Neural crest cell (in vitro differentiated cells): ENCODE data around the gene ATXN7. TPM values are rescaled to one million over a fixed set of nuclear protein-coding genes. Genes with fewer than 3 reads are reported as not detected.

Source experiments
- DNase-seq: peaks from one replicate; pipeline ENCODE4 v3.0.0; 2021; ENCODE audit warnings: low read depth, mixed read lengths, low spot score
- H3K27ac Mint-ChIP-seq: one replicate; pipeline ENCODE4 v1.8.0; 2021; ENCODE audit warnings: mild to moderate bottlenecking, mixed read lengths; ENCODE audit not compliant: unreplicated experiment
- H3K27me3 Mint-ChIP-seq: 2 replicates; pipeline ENCODE4 v1.8.0; 2021; ENCODE audit warnings: low read depth, mild to moderate bottlenecking, mixed read lengths
- H3K36me3 Mint-ChIP-seq: 2 replicates; pipeline ENCODE4 v1.8.0; 2021; ENCODE audit warnings: low read depth, mild to moderate bottlenecking, mixed read lengths
- H3K4me1 Mint-ChIP-seq: 2 replicates; pipeline ENCODE4 v1.8.0; 2021; ENCODE audit warnings: mixed read lengths
- H3K4me3 Mint-ChIP-seq: one replicate; pipeline ENCODE4 v1.8.0; 2021; ENCODE audit warnings: mild to moderate bottlenecking, mixed read lengths
- H3K9me3 Mint-ChIP-seq: 2 replicates; pipeline ENCODE4 v1.8.0; 2021; ENCODE audit warnings: mixed read lengths
- long read RNA-seq: library from polyadenylated mRNA; unstranded; transcript quantifications from one replicate; pipeline ENCODE4 v2.0.0, GENCODE V29; 2020
- total RNA-seq: library from RNA; stranded (reverse); gene quantifications from 2 replicates; pipeline ENCODE4 v1.2.1, GENCODE V29; 2021
- TF ChIP-seq, protein P1 (sequence below): fragments of 200-600 bp; sonication (generic); conservative IDR thresholded peaks from 2 replicates; pipeline ENCODE4 v1.5.0; 2021; ENCODE audit warnings: antibody characterized with exemption, mild to moderate bottlenecking

Gene ATXN7, protein sequence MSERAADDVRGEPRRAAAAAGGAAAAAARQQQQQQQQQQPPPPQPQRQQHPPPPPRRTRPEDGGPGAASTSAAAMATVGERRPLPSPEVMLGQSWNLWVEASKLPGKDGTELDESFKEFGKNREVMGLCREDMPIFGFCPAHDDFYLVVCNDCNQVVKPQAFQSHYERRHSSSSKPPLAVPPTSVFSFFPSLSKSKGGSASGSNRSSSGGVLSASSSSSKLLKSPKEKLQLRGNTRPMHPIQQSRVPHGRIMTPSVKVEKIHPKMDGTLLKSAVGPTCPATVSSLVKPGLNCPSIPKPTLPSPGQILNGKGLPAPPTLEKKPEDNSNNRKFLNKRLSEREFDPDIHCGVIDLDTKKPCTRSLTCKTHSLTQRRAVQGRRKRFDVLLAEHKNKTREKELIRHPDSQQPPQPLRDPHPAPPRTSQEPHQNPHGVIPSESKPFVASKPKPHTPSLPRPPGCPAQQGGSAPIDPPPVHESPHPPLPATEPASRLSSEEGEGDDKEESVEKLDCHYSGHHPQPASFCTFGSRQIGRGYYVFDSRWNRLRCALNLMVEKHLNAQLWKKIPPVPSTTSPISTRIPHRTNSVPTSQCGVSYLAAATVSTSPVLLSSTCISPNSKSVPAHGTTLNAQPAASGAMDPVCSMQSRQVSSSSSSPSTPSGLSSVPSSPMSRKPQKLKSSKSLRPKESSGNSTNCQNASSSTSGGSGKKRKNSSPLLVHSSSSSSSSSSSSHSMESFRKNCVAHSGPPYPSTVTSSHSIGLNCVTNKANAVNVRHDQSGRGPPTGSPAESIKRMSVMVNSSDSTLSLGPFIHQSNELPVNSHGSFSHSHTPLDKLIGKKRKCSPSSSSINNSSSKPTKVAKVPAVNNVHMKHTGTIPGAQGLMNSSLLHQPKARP
- 21.7 and 22.0 TPM in 2 replicates for total RNA-seq
- long read RNA-seq = 0 reads

DNA sequence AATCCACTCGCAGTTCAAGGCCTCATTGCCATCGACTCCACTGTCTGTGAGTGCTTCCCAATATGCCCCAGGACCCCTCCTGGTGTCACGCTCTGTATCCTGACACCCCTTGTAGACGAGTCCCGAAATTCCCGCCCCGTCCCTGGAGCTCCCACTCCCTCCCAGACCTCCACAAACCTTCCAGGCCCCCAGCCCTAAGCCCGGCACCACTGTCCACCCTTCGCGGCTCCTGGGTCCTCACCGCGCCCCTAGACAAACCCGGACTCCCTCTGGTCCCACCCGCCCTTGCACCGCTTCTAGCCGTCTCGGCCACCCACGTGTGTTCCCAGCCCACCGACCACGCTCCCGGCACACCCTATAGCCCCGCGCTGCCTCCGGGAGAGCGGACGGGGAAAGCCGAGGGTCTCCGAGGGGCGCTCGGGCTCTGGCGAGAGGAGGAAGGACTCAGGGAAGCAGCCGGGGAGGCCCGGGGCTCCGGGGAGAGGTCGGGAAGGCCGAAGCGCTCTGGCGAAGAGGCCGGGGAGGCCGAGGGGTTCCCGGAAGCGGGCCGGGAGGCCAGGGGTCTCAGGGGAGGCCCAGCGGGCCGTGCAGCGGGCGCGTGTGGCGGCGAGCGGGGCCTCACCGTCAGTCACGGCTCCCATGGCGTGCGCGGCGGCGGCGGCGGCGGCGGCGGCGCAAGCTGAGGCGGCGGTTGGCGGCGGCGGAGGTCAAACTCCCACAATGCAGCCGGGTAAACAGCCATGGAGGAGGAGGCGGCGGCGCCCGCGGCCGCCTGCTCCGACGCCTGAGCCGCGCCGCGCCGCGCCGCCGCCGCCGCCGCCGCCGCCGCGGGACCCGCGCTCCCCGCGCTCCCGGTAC lies at the start of gene ATXN7, which contains the start of gene THOC7:
ATXN7 (plus strand) TSS at position 718 of the 858 bp plus-strand sequence. CDS start 48,732 bp downstream, outside the sequence.
THOC7 (minus strand) TSS at position 656 of the 858 bp plus-strand sequence; CDS start at position 641, 15 bp downstream.
- no peaks in the 10 kb centered on the region for H3K27me3 Mint-ChIP-seq
- peak within 1 kb of the TSS; percentile 97 for H3K27ac Mint-ChIP-seq
- DNase-seq = peak; percentile 67
- H3K4me1 Mint-ChIP-seq = peaks cover 32% of the 10 kb centered on the region
- peaks cover 2% of the 10 kb centered on the region for H3K36me3 Mint-ChIP-seq
- H3K9me3 Mint-ChIP-seq = no peaks in the 10 kb centered on the region
- peak within 1 kb of the TSS; percentile 96 for H3K4me3 Mint-ChIP-seq
- TF ChIP-seq, protein P1, sequence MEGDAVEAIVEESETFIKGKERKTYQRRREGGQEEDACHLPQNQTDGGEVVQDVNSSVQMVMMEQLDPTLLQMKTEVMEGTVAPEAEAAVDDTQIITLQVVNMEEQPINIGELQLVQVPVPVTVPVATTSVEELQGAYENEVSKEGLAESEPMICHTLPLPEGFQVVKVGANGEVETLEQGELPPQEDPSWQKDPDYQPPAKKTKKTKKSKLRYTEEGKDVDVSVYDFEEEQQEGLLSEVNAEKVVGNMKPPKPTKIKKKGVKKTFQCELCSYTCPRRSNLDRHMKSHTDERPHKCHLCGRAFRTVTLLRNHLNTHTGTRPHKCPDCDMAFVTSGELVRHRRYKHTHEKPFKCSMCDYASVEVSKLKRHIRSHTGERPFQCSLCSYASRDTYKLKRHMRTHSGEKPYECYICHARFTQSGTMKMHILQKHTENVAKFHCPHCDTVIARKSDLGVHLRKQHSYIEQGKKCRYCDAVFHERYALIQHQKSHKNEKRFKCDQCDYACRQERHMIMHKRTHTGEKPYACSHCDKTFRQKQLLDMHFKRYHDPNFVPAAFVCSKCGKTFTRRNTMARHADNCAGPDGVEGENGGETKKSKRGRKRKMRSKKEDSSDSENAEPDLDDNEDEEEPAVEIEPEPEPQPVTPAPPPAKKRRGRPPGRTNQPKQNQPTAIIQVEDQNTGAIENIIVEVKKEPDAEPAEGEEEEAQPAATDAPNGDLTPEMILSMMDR = no peak

DNA sequence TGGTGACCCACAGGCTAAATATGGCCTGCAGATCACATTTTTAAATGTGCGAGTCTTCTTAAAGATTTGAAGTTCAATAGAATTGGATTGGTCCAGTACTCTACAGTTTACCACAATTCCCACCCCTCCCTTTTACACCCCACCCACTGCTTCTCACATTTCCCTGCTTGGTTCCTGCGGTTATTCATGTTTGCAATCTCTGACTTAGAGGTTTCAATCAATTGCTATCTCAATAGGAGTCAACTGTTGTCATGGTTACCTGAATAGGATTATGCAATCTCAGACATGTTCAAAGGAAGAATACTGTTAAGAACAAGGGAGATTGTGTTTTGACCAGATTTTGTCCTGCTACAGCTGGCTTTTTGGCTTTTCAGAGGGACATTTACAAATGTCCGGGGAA lies 49.4 kb upstream of the ATXN7 start:
- H3K4me3 Mint-ChIP-seq = no peak overlapping the region
- peaks cover 3% of the 10 kb centered on the region for H3K27me3 Mint-ChIP-seq
- no peak overlapping the region for H3K27ac Mint-ChIP-seq

DNA sequence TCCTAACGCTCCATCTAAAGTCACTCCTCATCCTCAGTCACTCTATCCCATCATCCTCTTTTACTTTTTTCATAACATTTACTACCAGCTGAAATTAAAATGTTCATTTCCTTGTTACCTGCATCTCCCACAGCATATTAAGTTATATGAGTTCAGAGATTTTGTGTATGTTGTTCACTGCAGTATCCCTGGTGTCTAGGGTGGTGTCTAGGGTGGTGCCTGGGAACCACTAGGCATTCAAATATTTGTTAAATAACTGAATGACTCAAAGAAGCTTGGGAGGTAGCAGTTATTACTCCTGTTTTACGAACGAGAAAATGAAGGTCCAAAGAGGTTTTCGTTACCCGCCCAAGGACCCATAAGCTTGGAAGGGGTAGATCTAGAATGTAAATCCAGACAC lies 46.4 kb upstream of the ATXN7 start:
- H3K27ac Mint-ChIP-seq = no peak overlapping the region
- TF ChIP-seq, protein P1 = no peak

More for the DNA sequence above, 49.4 kb upstream of the ATXN7 start:
- H3K9me3 Mint-ChIP-seq = no peaks in the 10 kb centered on the region
- peaks cover 19% of the 10 kb centered on the region for H3K4me1 Mint-ChIP-seq
- no peak for DNase-seq
- TF ChIP-seq, protein P1 = no peak
- H3K36me3 Mint-ChIP-seq = peaks cover 3% of the 10 kb centered on the region

DNA sequence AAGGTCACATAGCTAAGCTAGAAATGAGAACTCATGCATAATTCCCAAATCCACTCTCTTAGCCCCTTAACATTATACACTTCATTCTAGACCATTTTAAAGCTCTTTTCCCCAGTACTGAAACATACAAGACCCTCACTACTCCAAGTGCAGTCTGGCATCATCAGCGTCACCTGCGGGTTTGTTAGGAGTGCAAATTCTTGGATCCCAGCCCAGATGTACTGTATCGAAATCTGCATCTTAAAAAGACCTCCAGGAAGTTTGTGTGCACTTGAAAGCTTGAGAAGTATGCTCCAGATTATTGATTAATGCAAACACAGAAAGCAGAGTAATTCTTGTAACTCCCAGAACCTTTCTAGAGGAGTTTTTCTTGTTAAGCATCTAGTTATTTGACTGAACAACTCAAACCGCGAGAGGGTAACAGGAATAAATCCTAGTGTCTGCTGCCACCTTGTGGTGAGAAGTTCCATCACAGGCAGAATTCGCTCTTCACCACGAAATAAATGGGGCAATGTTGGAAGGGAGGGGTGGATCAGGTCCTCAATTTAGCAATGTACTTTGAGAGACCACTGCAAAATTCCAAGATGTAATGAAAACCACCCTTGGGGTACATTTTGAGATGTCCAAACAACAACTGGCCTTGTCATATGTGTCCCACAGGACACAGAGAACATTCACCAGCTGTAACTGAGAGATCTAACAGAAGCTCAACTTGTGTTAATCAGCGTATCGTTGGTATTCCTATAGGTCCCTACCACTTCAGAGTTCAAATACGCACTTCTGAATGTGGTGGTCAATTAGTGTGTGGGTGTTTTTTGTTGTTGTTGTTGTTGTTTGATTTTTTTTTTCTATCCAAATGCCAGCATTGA lies 45.2 kb upstream of the ATXN7 start:
- H3K9me3 Mint-ChIP-seq = no peaks in the 10 kb centered on the region
- DNase-seq = peak; percentile 77
- peaks cover 19% of the 10 kb centered on the region for H3K4me1 Mint-ChIP-seq
- H3K36me3 Mint-ChIP-seq = peaks cover 3% of the 10 kb centered on the region
- TF ChIP-seq, protein P1 = peak; percentile 95
- H3K4me3 Mint-ChIP-seq = no peak overlapping the region
- no peak overlapping the region for H3K27ac Mint-ChIP-seq
- H3K27me3 Mint-ChIP-seq = peaks cover 3% of the 10 kb centered on the region

More for the DNA sequence above, 46.4 kb upstream of the ATXN7 start:
- no peak overlapping the region for H3K4me3 Mint-ChIP-seq
- H3K4me1 Mint-ChIP-seq = peaks cover 19% of the 10 kb centered on the region
- no peak for DNase-seq
- H3K36me3 Mint-ChIP-seq = peaks cover 3% of the 10 kb centered on the region
- no peaks in the 10 kb centered on the region for H3K9me3 Mint-ChIP-seq
- peaks cover 3% of the 10 kb centered on the region for H3K27me3 Mint-ChIP-seq
